Lower leg skin (tissue), 4 donors: Measurements from ENCODE around the gene TACC3. TPM values are rescaled to one million over a fixed set of nuclear protein-coding genes. Genes with fewer than 3 reads are reported as not detected.

Experiments used
- DNase-seq, 2 donors: peaks; one replicate each; pipeline ENCODE4 v3.0.0-alpha.2; 2019; ENCODE audit warnings: low spot score in 2 of 2
- H3K4me3 ChIP-seq: fragments of 200-600 bp; sonication (generic); 2 replicates; pipeline ENCODE4 v1.5.1; 2017; ENCODE audit warnings: mild to moderate bottlenecking, low read depth; ENCODE audit not compliant: poor library complexity, severe bottlenecking
- POLR2A ChIP-seq, 2 donors: fragments of 450-650 bp; IDR thresholded peaks; one replicate each; pipeline ENCODE4 v1.6.1; 2016 to 2017; ENCODE audit warnings: antibody characterized with exemption in 2 of 2, mild to moderate bottlenecking in 1 of 2, moderate library complexity in 1 of 2
- WGBS, 2 donors: methylation state at CpG; one replicate each; pipeline ENCODE4 v1.1.5; 2018; 5-methylcytosine and 5-hydroxymethylcytosine counted together
- intact Hi-C: fragments of 100-400 bp; cut with DNase I; formaldehyde crosslinking; loops from one replicate; pipeline ENCODE4 v1.15.0; 2023; ENCODE audit warnings: low total_unique reads
- total RNA-seq, 4 donors: library from RNA; depleted of rRNA; stranded (reverse); fragments of >200 nt; gene quantifications; one replicate each; pipeline ENCODE4 v1.1.0, GENCODE V29; 2016
- TF ChIP-seq, protein P1 (sequence below), 3 donors: fragments of 450-650 bp; IDR thresholded peaks; one replicate each; pipeline ENCODE4 v1.5.1; 2016; ENCODE audit warnings: antibody characterized with exemption in 3 of 3, mild to moderate bottlenecking in 3 of 3, moderate library complexity in 2 of 3

TACC3 gene
- total RNA-seq, 4 donors from 2014 or later = 6.1 to 10.0 (median 7.9) TPM

DNA sequence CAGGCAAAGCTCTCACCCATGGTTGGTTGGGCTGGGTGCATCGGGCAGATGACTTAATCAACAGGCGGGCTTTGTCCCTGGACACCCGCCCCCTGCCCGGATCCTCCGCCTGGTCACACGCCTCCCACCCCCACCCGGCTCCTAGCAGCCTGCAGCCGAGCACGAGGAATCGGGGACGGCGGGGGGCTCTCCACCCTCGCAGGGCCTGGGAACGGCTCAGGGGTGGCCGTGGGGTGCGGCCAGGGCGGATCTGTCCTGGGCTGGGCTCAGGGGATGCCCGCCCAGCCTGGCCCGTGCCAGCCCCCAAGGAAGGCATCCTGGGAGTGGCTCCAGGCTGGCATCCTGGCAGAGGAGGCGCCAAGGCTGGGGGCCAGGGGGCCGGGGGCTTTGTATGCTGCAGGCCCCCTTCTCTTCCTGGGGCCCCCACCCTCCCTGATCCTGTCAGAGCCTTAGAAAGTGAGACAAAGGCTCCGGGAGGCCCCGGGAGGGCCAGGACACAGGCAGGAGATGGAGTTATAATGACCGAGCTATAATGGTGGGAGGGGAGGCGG, 39.3 kb downstream of the TACC3 start:
- intact Hi-C loops = no loop called here
- no peak for DNase-seq
- TF ChIP-seq, protein P1, sequence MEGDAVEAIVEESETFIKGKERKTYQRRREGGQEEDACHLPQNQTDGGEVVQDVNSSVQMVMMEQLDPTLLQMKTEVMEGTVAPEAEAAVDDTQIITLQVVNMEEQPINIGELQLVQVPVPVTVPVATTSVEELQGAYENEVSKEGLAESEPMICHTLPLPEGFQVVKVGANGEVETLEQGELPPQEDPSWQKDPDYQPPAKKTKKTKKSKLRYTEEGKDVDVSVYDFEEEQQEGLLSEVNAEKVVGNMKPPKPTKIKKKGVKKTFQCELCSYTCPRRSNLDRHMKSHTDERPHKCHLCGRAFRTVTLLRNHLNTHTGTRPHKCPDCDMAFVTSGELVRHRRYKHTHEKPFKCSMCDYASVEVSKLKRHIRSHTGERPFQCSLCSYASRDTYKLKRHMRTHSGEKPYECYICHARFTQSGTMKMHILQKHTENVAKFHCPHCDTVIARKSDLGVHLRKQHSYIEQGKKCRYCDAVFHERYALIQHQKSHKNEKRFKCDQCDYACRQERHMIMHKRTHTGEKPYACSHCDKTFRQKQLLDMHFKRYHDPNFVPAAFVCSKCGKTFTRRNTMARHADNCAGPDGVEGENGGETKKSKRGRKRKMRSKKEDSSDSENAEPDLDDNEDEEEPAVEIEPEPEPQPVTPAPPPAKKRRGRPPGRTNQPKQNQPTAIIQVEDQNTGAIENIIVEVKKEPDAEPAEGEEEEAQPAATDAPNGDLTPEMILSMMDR (IDR thresholded peaks at IDR 0.05) = no peak
- TF ChIP-seq POLR2A (IDR thresholded peaks at IDR 0.05) = no peak
- no peak overlapping the region for H3K4me3 ChIP-seq
- WGBS, 2 donors = 18 to 29% methylated on average over 7 to 21 of the region's 25 CpGs

GRCh38 chr4:1761130-1761689, 39.9 kb downstream of the TACC3 start:
- 53 to 63% methylated on average over 3 to 27 of the region's 32 CpGs for WGBS, 2 donors
- TF ChIP-seq, protein P1 (IDR thresholded peaks at IDR 0.05) = no peak
- no peak for TF ChIP-seq POLR2A (IDR thresholded peaks at IDR 0.05)

GRCh38 chr4:1762264-1763010, 41.1 kb downstream of the TACC3 start:
- intact Hi-C loops = no loop called here
- no peak overlapping the region for H3K4me3 ChIP-seq
- TF ChIP-seq, protein P1 (IDR thresholded peaks at IDR 0.05) = no peak
- TF ChIP-seq POLR2A (IDR thresholded peaks at IDR 0.05) = no peak
- 74 to 79% methylated on average over 19 to 20 of the region's 20 CpGs for WGBS, 2 donors
- DNase-seq = no peak

More at GRCh38 chr4:1761130-1761689, 39.9 kb downstream of the TACC3 start:
- intact Hi-C loops = no loop called here
- no peak overlapping the region for H3K4me3 ChIP-seq
- no peak for DNase-seq

DNA sequence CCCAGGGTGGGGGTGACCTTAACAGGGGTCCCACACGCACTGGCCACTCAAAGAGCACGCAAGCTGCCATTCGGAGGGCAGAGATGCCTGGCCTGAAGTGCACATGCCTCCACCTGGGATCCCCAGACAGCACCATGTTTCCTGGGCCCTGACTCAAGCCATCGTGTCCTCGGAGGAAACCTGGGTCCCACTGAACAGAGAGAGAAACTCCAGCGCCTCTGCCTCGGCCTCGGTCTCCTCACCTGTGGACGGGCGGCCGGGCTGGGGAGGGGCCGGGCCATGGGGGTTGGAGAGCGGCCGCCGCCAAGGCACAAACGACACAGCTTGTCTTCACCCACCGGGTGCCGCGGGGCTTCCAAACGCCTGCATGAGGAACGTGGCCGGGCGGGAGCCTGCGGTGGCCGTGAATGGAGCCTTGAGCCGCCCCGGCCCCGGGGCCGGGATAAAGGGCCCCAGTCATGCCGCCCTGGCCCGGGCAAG, 41.8 kb downstream of the TACC3 start:
- intact Hi-C loops = no loop called here
- no peak for DNase-seq
- no peak overlapping the region for H3K4me3 ChIP-seq
- TF ChIP-seq, protein P1 (IDR thresholded peaks at IDR 0.05) = no peak
- no peak for TF ChIP-seq POLR2A (IDR thresholded peaks at IDR 0.05)
- WGBS, 2 donors = 0 to 31% methylated on average over 2 to 18 of the region's 31 CpGs

GRCh38 chr4:1763550-1764080, 42.3 kb downstream of the TACC3 start:
- no peak for DNase-seq
- intact Hi-C loops = no loop called here
- H3K4me3 ChIP-seq = no peak overlapping the region
- 13 to 16% methylated on average over 20 to 36 of the region's 36 CpGs for WGBS, 2 donors
- no peak for TF ChIP-seq POLR2A (IDR thresholded peaks at IDR 0.05)
- TF ChIP-seq, protein P1 (IDR thresholded peaks at IDR 0.05) = no peak
